Lung microvascular endothelial cell (primary cell): ENCODE data around the gene ANXA4. TPM values are rescaled to one million over a fixed set of nuclear protein-coding genes. Genes with fewer than 3 reads are reported as not detected.
"Not testable (repeated sequence)": the region's sequence is repeated elsewhere in the genome, so short reads cannot be mapped to it uniquely, and the experiment has no call there.

Source experiments
- DNase-seq, 2 donors: peaks; one replicate each; pipeline versions ENCODE4 v3.0.0 to v3.0.0-alpha.2; 2010; ENCODE audit warnings: low read depth in 2 of 2
- total RNA-seq: library from RNA; depleted of rRNA; stranded (reverse); fragments of >200 nt; gene quantifications from 2 replicates; pipeline ENCODE4 v1.2.1, GENCODE V29; 2014

ANXA4 gene
- total RNA-seq, 1 donor from 2014 or later: 52.2 TPM

DNA sequence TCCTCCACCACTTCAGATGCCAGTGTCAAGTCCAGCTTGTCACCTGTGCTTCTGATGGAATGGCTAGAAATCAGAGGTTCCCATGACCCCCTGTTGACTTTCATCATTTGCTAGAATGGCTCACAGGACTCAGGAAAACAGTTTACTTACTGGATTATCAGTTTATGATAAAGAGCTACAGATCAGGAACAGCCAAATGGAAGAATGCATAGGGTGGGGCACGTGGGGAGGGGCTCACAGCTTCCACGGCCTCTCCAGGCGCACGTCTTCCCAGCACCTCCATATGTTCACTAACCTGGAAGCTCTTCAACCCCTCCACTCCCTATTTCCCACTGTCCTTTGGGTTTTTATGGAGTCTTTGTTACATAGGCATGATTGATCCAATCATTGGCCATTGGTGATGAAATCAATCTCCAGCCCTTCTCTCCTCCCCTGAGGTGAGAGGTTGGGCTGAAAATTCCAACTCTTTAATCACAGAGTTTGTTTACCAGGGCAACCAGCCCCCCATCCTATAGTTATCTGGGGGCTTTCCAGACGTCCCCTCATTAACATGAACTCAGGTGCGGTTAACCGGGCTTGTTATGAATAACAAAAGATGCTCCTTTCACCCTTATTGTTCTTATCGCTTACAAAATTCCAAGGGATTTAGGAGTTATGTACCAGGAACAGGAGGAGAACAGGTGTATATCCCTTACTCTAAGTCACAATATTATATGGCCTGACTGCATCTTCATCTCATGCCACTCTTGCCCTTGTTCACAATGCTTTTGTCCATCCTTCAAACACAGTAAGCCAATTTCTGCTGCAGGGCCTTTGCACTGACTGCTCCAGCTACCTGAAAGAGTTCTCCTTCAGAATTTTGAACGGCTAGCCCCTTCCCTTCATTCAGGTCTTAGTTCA lies 35.2 kb downstream of the ANXA4 start:
- no peak for DNase-seq

DNA sequence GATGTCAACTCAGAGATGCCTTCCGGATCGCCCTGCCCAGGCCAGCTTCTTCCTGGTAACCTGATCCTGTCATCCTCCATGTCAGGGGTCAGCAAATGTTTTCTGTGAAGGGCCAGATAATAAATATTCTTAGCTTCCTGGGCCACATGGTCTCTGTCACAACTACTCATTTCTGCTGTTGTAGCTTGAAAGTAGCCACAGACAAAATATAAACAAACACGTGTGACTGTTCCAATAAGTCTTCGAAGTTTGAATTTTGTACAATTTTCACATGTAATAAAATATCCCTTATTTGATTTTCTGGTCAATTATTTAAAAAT lies 35.8 kb downstream of the ANXA4 start:
- no peak for DNase-seq

DNA sequence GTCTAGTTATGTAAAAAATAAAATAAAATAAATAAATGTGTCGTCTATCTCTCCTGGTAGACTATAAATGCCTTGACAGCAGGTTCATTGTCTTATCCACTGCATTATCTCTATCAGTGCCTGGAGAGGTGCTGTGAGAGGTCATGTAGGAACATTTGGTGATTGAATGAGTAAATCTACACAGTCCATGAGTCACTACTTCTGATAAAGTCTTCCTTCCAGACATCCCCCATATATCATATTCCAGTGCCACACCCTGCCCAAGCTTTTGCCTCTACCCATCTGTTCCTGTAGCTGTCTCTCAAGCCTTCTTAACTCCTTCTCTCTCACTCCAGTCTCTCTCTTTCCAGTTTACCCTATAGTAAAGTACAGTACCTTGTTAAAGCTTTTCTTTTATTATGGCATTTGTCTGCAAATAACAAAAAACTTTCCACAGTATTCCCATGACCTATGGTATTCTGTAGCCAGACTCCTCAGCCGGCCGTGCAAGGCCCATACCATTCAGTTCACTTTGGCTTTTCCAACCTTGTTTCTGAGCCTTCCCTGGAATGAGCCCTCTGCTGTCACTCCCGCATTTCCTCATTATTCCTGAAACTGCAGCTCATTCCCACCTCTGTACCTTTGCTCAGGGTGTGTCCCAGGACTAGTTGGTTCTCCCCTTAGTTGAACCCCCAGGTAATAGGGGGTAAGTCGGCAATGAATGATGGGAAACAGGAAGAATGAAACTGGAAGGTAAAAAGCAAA lies 37.5 kb downstream of the ANXA4 start:
- peak in 1 of 2 donors; percentile 25 for DNase-seq

GRCh38 chr2:69780921-69781320 lies 39.0 kb downstream of the ANXA4 start:
- no peak for DNase-seq

DNA sequence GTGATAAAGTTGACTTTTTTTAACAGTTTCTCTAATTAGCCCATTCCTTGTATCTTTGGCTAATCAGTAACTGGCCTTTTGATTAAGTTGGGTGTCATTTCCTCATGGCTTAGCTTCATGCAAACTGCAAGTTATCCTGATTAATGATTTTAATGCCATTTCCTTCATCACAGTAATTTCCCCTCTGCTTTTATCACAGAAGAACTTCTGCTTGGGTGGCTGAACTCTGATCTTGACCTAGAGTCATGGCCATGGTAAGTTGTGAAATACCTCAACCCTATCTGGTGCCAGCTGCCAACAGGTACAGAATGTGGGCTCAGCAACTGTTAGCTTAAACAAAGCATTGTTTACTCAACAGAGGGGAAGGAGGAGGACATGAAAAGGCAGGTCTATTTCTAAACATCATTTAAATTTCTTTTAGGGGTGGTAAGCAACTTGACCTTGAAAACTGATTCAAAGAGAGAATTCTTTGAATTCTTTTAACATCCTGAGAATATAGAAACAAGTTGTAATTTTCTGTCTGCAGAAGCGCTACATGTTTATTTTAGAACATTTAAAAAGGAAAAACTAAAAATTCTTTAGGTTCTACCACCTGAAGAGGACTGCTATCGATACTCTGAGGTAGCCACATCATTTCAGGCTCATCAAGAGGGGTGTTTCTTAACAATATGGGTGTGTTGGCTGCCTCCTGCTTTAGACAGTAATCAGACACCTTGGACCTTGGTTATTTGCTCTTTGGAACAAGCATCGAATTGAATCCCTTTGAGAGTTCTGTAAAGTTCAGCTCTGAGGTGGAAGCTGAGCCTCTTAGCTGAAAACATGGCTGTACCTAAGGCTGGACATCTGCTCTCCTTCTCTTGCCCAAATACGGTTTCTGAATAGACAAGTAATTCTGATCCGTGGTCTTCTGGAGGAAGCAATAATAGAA lies 39.7 kb downstream of the ANXA4 start:
- DNase-seq: peak; percentile 36 to 76

- no peak for DNase-seq
Measured at GRCh38 chr2:69784228-69784627, 42.3 kb downstream of the ANXA4 start.

DNA sequence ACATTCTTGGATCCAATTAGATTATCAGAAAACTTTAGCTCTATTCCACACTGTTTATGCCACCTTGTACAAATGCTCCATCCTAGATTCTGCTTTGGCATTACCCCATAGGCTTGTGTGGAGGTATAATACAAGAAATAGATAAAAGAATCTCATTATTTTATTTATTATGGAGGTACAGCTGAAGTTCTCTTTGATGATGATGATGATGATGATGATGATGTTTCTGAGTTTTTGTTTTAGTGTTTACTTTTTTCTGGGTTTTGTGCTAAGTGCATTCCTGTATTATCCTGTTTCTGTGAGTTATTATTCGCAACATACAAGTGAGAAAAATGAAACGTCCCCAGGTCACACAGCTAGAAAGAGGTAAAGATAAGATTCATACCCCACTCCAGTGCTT lies 43.4 kb downstream of the ANXA4 start:
- DNase-seq: no peak

DNA sequence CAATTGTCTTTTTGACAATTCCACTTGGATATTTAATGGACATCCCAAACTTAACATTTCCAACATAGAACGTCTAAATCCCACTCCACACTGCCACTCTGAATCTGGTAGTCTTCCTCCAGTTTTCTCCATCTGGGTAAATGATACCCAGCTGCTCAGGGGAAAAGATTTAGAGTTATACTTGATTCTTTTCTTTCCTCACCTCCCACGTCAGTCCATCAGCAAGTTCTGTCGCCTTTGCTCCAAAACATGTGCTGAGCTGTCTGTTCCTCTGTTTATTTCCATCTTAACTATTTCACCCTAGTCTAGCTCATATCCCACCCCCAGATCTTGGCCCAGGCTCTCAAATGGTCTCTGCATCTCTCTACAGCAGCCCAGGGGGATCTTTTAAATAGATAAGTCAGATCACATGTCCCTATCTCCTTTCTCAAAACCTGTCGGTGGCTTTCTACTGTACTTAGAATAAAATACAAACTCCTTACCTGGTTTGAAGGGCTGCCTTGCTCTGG lies 44.2 kb downstream of the ANXA4 start:
- DNase-seq: no peak

DNA sequence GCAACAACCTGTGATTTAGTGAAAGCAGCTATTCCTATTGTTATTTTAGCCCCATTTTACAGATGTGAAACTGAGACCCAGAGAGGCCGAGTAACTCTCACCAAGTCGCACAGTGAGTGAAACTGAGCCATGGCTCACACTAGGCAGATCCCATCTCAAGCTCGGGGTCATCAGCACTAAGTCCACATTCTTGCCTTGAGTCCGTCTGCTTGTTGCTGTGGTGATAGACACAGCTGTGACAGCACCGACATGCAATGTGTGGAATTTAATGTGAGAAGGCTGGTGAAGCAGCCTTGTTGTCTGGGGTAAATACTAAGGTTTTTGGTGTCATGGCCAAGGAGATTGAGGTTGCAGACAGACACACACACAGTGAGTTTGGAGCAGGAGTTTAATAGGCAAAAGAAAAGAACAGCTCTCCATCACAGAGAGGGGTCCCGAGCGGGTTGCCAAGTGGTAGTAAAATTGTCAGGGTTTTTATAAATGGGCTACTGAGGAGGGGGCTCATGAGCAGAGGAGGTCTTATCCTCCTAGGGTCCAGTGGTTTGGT lies 47.3 kb downstream of the ANXA4 start:
- peak in 1 of 2 donors; percentile 17 for DNase-seq

GRCh38 chr2:69789772-69790600 lies 48.1 kb downstream of the ANXA4 start:
- no peak for DNase-seq

GRCh38 chr2:69790601-69790959 lies 48.6 kb downstream of the ANXA4 start:
- DNase-seq: no peak

DNA sequence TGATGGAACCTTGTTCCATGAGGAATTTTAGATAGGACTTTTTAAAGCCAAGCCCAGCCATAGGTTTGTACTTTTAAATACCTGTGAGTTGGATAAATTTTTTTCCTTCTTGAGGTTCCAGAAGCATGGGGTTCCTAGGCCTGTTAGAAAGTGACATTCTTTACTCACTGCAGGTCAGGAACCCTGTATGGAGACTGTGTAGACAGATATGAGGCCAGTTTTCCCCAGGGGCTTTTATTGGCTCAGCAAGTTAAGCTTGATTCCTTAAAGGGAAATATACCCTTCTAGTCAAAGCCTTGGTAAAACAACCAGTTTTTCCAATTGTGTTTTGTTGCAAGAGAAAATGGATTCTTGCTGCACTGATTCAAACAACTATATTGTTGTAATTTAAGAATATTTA lies 49.1 kb downstream of the ANXA4 start:
- DNase-seq: no peak

GRCh38 chr2:69796174-69796573 lies 54.2 kb downstream of the ANXA4 start:
- DNase-seq: no peak

DNA sequence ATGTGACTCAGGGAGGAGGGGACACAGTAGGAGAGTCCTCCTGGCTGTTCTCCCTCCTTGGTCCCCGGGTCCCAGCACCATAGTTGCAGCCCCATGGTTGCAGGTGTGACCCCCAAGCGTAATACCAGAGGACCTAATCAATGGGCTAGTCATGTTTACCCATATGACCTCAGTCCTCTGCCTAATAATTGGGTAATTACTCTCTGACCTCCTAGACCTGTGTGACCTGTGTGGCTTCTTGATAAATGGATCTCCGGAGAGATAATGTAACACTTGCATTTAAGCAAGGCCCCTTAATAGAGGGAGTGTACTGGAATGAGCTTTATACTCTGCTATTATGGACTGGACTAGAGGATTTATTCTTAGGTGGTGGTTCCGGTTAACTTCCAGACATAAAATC lies 55.3 kb downstream of the ANXA4 start:
- DNase-seq: no peak

- peak in 1 of 2 donors; percentile 18 for DNase-seq
Measured at GRCh38 chr2:69797836-69798289, 55.9 kb downstream of the ANXA4 start.

DNA sequence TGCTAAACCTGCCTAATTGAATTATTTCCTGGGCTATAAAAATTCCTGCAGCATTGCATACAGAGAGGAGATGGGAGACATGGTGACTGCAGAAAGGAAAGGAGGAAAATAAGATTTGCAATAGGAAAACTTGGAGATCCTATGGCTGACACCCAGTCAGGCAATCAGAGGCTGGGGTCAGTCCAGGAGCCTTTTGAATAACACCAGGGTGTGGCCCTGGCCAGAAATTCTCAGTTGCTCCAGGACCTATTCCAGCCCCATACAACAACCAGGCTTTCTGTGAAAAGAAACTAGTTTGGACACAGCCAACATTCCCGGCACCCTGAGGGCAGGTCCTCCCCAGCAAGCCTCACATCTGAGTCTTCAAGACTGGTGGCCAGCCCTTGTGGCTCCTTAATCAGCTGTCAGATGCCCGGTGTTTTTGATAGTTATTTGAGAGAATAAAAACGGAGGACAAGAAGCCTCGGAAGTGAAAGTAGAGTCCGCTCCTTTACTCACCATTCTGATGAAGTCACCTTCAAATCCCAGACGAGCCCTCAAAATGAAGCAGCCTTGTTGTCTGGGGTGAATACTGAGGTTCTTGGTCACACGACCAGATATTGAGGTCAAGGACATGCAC lies 56.5 kb downstream of the ANXA4 start:
- peak in 1 of 2 donors; percentile 59 for DNase-seq

DNA sequence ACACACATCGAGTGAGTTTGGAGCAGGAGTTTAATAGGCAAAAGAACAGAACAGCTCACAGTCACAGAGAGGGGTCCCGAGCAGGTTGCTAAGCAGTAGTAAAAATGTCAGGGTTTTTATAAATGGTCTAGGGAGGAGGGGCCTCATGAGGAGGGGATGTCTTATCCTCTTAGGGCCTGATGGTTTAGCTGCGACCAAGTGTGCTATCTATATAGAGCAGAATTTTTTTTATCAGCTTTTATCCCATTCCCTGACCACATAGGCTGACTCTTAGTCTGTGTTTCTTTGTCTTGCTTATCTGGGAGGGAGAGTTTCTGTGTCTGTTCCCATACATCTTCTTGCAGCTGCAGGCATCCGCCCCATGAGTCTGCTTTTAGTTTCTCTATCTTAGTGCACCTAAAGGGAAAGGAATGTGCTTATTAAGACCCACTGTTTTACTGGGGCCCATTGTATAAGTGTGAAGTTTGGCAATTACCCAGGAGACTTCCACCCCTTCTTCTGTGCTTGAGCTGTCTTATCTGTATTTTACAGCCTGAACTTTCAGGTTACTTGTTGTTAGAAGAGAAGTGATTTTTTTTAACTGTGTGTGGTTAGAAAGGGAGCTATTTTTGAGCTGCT lies 57.1 kb downstream of the ANXA4 start:
- DNase-seq: peak in 1 of 2 donors; percentile 86

GRCh38 chr2:69801745-69802290 lies 59.9 kb downstream of the ANXA4 start:
- DNase-seq: no peak

- DNase-seq: not testable (repeated sequence)
Measured at GRCh38 chr2:69802781-69803367, 60.9 kb downstream of the ANXA4 start.
